Measurements from ENCODE around the gene IRF8.

The IRF8 gene

GRCh38 chr16:85901110-85901509 lies 2.1 kb downstream of the IRF8 start:
- H3K36me3 ChIP-seq, result no peaks in the 10 kb centered on the region
- no peaks in the 10 kb centered on the region for H3K27me3 ChIP-seq (ENCODE audit: insufficient read depth, low read depth, severe bottlenecking)
- no peak overlapping the region for H3K27ac ChIP-seq
- TF ChIP-seq CTCF (IDR thresholded peaks at IDR 0.05; ENCODE audit: low read depth, low read length), result no peak
- H3K4me3 ChIP-seq (ENCODE audit: low read depth, low read length), result no peak overlapping the region
- no peak for DNase-seq
- H3K9me3 ChIP-seq (ENCODE audit: severe bottlenecking), result no peaks in the 10 kb centered on the region

GRCh38 chr16:85901773-85902365 lies 2.9 kb downstream of the IRF8 start:
- H3K27ac ChIP-seq, result no peak overlapping the region
- H3K4me3 ChIP-seq (ENCODE audit: low read depth, low read length), result no peak overlapping the region
- no peak for DNase-seq
- H3K36me3 ChIP-seq, result no peaks in the 10 kb centered on the region
- no peak for TF ChIP-seq CTCF (IDR thresholded peaks at IDR 0.05; ENCODE audit: low read depth, low read length)
- H3K9me3 ChIP-seq (ENCODE audit: severe bottlenecking), result no peaks in the 10 kb centered on the region
- no peaks in the 10 kb centered on the region for H3K27me3 ChIP-seq (ENCODE audit: insufficient read depth, low read depth, severe bottlenecking)

GRCh38 chr16:85902366-85903155 lies 3.6 kb downstream of the IRF8 start:
- no peaks in the 10 kb centered on the region for H3K27me3 ChIP-seq (ENCODE audit: insufficient read depth, low read depth, severe bottlenecking)
- no peak overlapping the region for H3K27ac ChIP-seq

GRCh38 chr16:85903559-85903958 lies 4.6 kb downstream of the IRF8 start:
- Histone ChIP-seq H3K36me3 (no peaks in the 10 kb centered on the region), H3K4me3 (ENCODE audit: low read depth, low read length) (no peak overlapping the region), H3K9me3 (ENCODE audit: severe bottlenecking) (no peaks in the 10 kb centered on the region), H3K27ac (no peak overlapping the region), H3K27me3 (ENCODE audit: insufficient read depth, low read depth, severe bottlenecking) (no peaks in the 10 kb centered on the region)
- TF ChIP-seq CTCF (IDR thresholded peaks at IDR 0.05; ENCODE audit: low read depth, low read length), result no peak
- no peak for DNase-seq

More at GRCh38 chr16:85902366-85903155, 3.6 kb downstream of the IRF8 start:
- TF ChIP-seq CTCF (IDR thresholded peaks at IDR 0.05; ENCODE audit: low read depth, low read length), result no peak
- DNase-seq, result peak; percentile 44
- no peak overlapping the region for H3K4me3 ChIP-seq (ENCODE audit: low read depth, low read length)
- H3K36me3 ChIP-seq, result no peaks in the 10 kb centered on the region
- no peaks in the 10 kb centered on the region for H3K9me3 ChIP-seq (ENCODE audit: severe bottlenecking)

- H3K36me3 ChIP-seq, result no peaks in the 10 kb centered on the region
- TF ChIP-seq CTCF (IDR thresholded peaks at IDR 0.05; ENCODE audit: low read depth, low read length), result no peak
- no peaks in the 10 kb centered on the region for H3K9me3 ChIP-seq (ENCODE audit: severe bottlenecking)
- H3K4me3 ChIP-seq (ENCODE audit: low read depth, low read length), result no peak overlapping the region
- no peak for DNase-seq
- no peak overlapping the region for H3K27ac ChIP-seq
- no peaks in the 10 kb centered on the region for H3K27me3 ChIP-seq (ENCODE audit: insufficient read depth, low read depth, severe bottlenecking)
These were observed 6.4 kb downstream of the IRF8 start for GRCh38 chr16:85905110-85906095.

Measured in WERI-Rb-1 (cell line).